Measurements from ENCODE around the gene SH3PXD2A. TPM values are rescaled to one million over a fixed set of nuclear protein-coding genes. Genes with fewer than 3 reads are reported as not detected.

SH3PXD2A gene
- total and polyA plus RNA-seq, 2 of the 4 experiments (the other 2 are of a cell fraction): 6.3 to 23.0 TPM

DNA sequence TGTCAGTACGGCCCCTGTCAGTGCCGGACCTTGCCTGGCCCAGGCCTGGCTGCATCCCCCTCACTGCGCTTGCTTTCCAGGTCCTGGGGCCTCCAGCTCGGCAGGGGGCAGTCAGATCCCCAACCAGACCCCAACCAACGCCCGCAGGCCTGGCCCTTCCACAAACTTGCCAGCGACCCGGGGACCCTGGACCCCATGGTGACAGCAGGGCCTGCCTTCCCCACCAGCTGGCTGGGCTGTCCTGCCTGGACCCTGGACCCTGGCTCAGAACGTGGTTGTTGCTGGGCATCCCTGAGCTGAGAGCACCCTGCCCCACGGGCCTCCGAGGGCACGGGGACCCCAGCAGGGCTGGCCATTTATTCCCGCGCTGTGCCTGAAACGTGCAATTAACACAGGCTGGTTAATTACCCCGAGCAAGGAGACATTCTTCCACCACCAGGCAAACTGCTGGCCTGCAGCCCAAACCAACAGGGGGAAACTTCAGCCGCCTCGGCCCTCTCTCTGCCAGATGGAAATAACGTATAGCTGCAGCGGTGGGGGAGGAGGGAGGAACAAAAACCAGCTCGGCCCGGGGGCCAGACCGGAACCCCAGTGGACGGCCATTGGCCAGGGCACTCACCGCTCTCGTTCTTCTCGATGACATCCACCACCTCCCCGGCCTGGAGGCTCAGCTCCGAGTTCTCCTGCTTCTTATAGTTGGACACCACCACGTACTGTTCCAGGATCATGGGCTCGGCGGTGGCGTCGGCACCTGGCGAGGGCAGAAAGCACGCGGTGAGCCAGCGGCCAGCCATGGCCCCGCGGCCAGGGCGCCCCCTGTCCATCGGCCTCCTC lies 194.8 kb downstream of the SH3PXD2A start:
- ChIA-PET CTCF (interaction anchor here (0.9 to 1.3 kb wide), 3 partner anchors 18 to 62 kb away, joined by 3 to 6 read pairs (median 3); no protein-coding TSS in a partner anchor), POLR2A (ENCODE audit: unreplicated experiment) (interaction anchor here (0.8 to 1.9 kb wide), 2 partner anchors 18 to 23 kb away, joined by 3 to 5 read pairs; no protein-coding TSS in a partner anchor)
- peak overlapping the region; percentile 94 for H3K4ac ChIP-seq (ENCODE audit: low read depth, low read length)
- intact Hi-C loops (cut with micrococcal nuclease) (loop anchor here (1.0 to 2.0 kb wide), 3 partner anchors 16 to 62 kb away; no protein-coding TSS in a partner anchor), dilution Hi-C loops (cut with HindIII; ENCODE audit: low sequenced_read_pairs, unreplicated experiment) (no loop called here), in situ Hi-C loops (cut with MboI; ENCODE audit: low sequenced_read_pairs) (no loop called here)
- TF ChIP-seq, protein P1, sequence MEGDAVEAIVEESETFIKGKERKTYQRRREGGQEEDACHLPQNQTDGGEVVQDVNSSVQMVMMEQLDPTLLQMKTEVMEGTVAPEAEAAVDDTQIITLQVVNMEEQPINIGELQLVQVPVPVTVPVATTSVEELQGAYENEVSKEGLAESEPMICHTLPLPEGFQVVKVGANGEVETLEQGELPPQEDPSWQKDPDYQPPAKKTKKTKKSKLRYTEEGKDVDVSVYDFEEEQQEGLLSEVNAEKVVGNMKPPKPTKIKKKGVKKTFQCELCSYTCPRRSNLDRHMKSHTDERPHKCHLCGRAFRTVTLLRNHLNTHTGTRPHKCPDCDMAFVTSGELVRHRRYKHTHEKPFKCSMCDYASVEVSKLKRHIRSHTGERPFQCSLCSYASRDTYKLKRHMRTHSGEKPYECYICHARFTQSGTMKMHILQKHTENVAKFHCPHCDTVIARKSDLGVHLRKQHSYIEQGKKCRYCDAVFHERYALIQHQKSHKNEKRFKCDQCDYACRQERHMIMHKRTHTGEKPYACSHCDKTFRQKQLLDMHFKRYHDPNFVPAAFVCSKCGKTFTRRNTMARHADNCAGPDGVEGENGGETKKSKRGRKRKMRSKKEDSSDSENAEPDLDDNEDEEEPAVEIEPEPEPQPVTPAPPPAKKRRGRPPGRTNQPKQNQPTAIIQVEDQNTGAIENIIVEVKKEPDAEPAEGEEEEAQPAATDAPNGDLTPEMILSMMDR (conservative IDR thresholded peaks at IDR 0.05; ENCODE audit: low read depth, low read length): peak; percentile 33; the same call in 1 of the 2 replicates
- TF ChIP-seq RAD21 (IDR thresholded peaks at IDR 0.05; ENCODE audit: low read length): no peak
- TF ChIP-seq, protein P2, sequence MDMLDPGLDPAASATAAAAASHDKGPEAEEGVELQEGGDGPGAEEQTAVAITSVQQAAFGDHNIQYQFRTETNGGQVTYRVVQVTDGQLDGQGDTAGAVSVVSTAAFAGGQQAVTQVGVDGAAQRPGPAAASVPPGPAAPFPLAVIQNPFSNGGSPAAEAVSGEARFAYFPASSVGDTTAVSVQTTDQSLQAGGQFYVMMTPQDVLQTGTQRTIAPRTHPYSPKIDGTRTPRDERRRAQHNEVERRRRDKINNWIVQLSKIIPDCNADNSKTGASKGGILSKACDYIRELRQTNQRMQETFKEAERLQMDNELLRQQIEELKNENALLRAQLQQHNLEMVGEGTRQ (IDR thresholded peaks at IDR 0.05; ENCODE audit: low read depth, low read length): no peak
- TF ChIP-seq NFE2L2 (IDR thresholded peaks at IDR 0.05; ENCODE audit: low read depth, low read length): no peak
- no peak for TF ChIP-seq RFX5 (IDR thresholded peaks at IDR 0.05; ENCODE audit: low read depth, low read length)
- peak; percentile 9; the same call in 1 of the 2 replicates for TF ChIP-seq MXI1 (IDR thresholded peaks at IDR 0.05; ENCODE audit: borderline replicate concordance, low read depth, low read length)
- TF ChIP-seq SMC3 (IDR thresholded peaks at IDR 0.05; ENCODE audit: low read depth, low read length): no peak
- TF ChIP-seq MAZ (IDR thresholded peaks at IDR 0.05; ENCODE audit: borderline replicate concordance, low read depth, low read length): no peak
- TF ChIP-seq FOS (IDR thresholded peaks at IDR 0.05; ENCODE audit: low read depth, low read length): no peak
- H3K23ac ChIP-seq (ENCODE audit: low read depth, low read length): peak overlapping the region; percentile 62
- peak overlapping the region; percentile 81 for H4K91ac ChIP-seq (ENCODE audit: insufficient read depth, low read depth, low read length)
- no peak overlapping the region for H2BK20ac ChIP-seq (ENCODE audit: low read depth, low read length)
- peak; percentile 48 for DNase-seq
- H2AFZ ChIP-seq (replicated peaks; ENCODE audit: low read length, poor library complexity): peak overlapping the region; percentile 86
- H3K9ac ChIP-seq (ENCODE audit: low read depth, low read length): peak overlapping the region; percentile 81
- peak overlapping the region; percentile 26 for H4K5ac ChIP-seq (ENCODE audit: low read depth, low read length)
- H3K4me3 ChIP-seq (ENCODE audit: insufficient read depth, low read depth, low read length): peak overlapping the region; percentile 63
- H3K4me2 ChIP-seq (ENCODE audit: low read depth, low read length): peak overlapping the region; percentile 95
- peaks cover 30% of the 10 kb centered on the region for H3K36me3 ChIP-seq (ENCODE audit: control insufficient read depth, insufficient read depth, low read length)
- peak overlapping the region; percentile 88 for H3K56ac ChIP-seq (ENCODE audit: extremely low read depth, insufficient read depth, low read length)
- H4K20me1 ChIP-seq (ENCODE audit: insufficient read depth, low read length): peaks cover 44% of the 10 kb centered on the region
- H3K9me3 ChIP-seq (ENCODE audit: control insufficient read depth, insufficient read depth, low read length): peaks cover 4% of the 10 kb centered on the region
- H3K14ac ChIP-seq (replicated peaks; ENCODE audit: low read depth, low read length): peak overlapping the region; percentile 59
- peak overlapping the region; percentile 58; the same call in 1 of the 2 replicates for H3K18ac ChIP-seq (ENCODE audit: low read depth, low read length)
- H2BK15ac ChIP-seq (ENCODE audit: low read depth, low read length): peak overlapping the region; percentile 23; the same call in 2 of the 3 replicates
- H4K8ac ChIP-seq (ENCODE audit: low read depth in 2 of 2, low read length in 2 of 2): peak overlapping the region; percentile 38 to 68; a peak in 3 of 4 replicates
- 3% methylated on average over 25 of the region's 42 CpGs; no CpG with 5 or more reads in 1 of the 2 experiments for WGBS, 2 experiments (ENCODE audit: extremely low coverage in 2 of 2, insufficient read length in 1 of 2)
- peak overlapping the region; percentile 99 for H2AK9ac ChIP-seq (replicated peaks; ENCODE audit: low read depth, low read length, poor library complexity)
- H2BK120ac ChIP-seq (ENCODE audit: low read depth, low read length): peak overlapping the region; percentile 67; the same call in 1 of the 2 replicates
- peaks cover 10% of the 10 kb centered on the region for H3K4me1 ChIP-seq (ENCODE audit: control insufficient read depth, insufficient read depth, low read length)
- BruUV-seq (replicated peaks): no TSS peak
- peak; percentile 43 for ATAC-seq (ENCODE audit: low read depth)
- peaks cover 20 to 81% of the 10 kb centered on the region in 2 experiments; a peak in 3 of 4 replicates for H3K79me1 ChIP-seq (ENCODE audit: low read depth in 1 of 2, low read length in 2 of 2)
- peak overlapping the region; percentile 71 for H2AK5ac ChIP-seq (ENCODE audit: low read depth, low read length)
- H3K27me3 ChIP-seq (ENCODE audit: control insufficient read depth, insufficient read depth, low read length): no peaks in the 10 kb centered on the region
- H2BK5ac ChIP-seq (ENCODE audit: low read depth, low read length, poor library complexity, severe bottlenecking): peak overlapping the region; percentile 90
- peak overlapping the region; percentile 95 for H3K27ac ChIP-seq (ENCODE audit: insufficient read depth, low read length)
- H3K9me1 ChIP-seq (ENCODE audit: insufficient read depth, low read length): peaks cover 20% of the 10 kb centered on the region
